Ishikawa (cell line): ENCODE results near the gene KRT9.

ENCODE experiments used
- CEBPB ChIP-seq: IDR thresholded peaks from 2 replicates; pipeline ENCODE4 v1.6.1; 2012
- CREB1 ChIP-seq: IDR thresholded peaks from 2 replicates; pipeline ENCODE4 v1.6.1; 2012; ENCODE audit warnings: low read depth
- EGR1 ChIP-seq: IDR thresholded peaks from 2 replicates; pipeline ENCODE4 v1.6.1; 2012
- EP300 ChIP-seq: IDR thresholded peaks from 2 replicates; pipeline ENCODE4 v1.6.1; 2012; ENCODE audit warnings: borderline replicate concordance
- FOXM1 ChIP-seq: IDR thresholded peaks from 2 replicates; pipeline ENCODE4 v1.6.1; 2012; ENCODE audit warnings: low read depth, borderline replicate concordance
- NFIC ChIP-seq: IDR thresholded peaks from 2 replicates; pipeline ENCODE4 v1.6.1; 2012
- RAD21 ChIP-seq: IDR thresholded peaks from 2 replicates; pipeline ENCODE4 v1.6.1; 2012; ENCODE audit warnings: low read depth
- TAF1 ChIP-seq: IDR thresholded peaks from 2 replicates; pipeline ENCODE4 v1.6.1; 2012; ENCODE audit warnings: low read depth, mild to moderate bottlenecking
- TCF12 ChIP-seq: IDR thresholded peaks from 2 replicates; pipeline ENCODE4 v1.6.1; 2012; ENCODE audit warnings: low read depth
- TEAD4 ChIP-seq: IDR thresholded peaks from 2 replicates; pipeline ENCODE4 v1.6.1; 2012
- YY1 ChIP-seq: IDR thresholded peaks from 2 replicates; pipeline ENCODE4 v1.6.1; 2012; ENCODE audit warnings: low read depth
- ZBTB7A ChIP-seq: IDR thresholded peaks from 2 replicates; pipeline ENCODE4 v1.6.1; 2012; ENCODE audit warnings: low read depth
- TF ChIP-seq, protein P1 (sequence below): IDR thresholded peaks from 2 replicates; pipeline ENCODE4 v1.6.1; 2012
- TF ChIP-seq, protein P2 (sequence below): IDR thresholded peaks from 2 replicates; pipeline ENCODE4 v1.6.1; 2012
- TF ChIP-seq, protein P3 (sequence below): IDR thresholded peaks from 2 replicates; pipeline ENCODE4 v1.6.1; 2012; ENCODE audit warnings: low read depth, mild to moderate bottlenecking

KRT9 gene

DNA sequence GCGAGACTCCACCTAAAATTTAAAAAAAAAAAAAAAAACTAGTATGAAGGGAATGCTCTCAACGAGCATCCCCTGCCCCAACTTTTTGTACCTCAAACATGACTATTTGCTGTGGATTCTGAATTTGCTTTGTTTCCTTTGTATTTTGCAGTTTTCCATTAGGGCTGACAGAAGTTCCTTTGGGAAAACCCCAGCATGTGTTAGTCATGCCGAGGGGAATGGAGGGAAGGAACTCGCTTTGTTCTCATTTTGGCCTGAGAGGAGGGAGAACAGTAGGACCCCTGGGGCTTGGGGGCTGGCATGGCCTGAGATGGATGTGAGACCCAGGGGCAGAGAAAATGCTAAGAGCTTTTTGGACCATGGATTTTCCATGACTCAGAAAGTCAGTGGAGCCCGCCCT is 20.5 kb downstream of the KRT9 start:
- TF ChIP-seq EP300 = no peak
- no peak for TF ChIP-seq NFIC
- TF ChIP-seq, protein P1, sequence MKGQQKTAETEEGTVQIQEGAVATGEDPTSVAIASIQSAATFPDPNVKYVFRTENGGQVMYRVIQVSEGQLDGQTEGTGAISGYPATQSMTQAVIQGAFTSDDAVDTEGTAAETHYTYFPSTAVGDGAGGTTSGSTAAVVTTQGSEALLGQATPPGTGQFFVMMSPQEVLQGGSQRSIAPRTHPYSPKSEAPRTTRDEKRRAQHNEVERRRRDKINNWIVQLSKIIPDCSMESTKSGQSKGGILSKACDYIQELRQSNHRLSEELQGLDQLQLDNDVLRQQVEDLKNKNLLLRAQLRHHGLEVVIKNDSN = no peak
- no peak for TF ChIP-seq CEBPB
- TF ChIP-seq RAD21 = no peak
- no peak for TF ChIP-seq YY1
- TF ChIP-seq TAF1 = no peak
- TF ChIP-seq ZBTB7A = no peak
- no peak for TF ChIP-seq CREB1
- no peak for TF ChIP-seq TEAD4

DNA sequence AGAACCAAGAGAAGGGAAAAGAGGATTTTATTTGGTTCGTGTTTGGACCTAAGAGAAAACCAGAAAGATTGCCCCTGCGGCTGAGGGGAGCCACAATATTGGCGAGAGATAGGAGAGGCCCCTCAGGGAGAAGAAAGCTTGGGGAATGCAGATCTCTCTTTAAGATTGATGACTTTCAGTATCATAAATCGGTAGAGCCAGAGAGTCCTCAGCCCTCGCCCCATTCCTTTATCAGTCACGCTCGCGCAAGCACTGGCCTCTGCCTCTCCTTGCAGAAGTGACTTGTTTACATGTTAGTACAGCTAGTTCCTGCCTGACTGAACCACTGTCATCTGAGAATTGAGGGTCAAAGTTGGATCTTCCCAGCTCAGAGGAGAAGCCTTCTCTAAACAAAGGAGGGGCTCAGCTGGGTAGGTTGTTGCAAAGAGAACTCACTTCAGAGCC is 22.2 kb downstream of the KRT9 start:
- no peak for TF ChIP-seq CREB1
- TF ChIP-seq ZBTB7A = no peak
- no peak for TF ChIP-seq YY1
- no peak for TF ChIP-seq TEAD4
- no peak for TF ChIP-seq EGR1
- no peak for TF ChIP-seq CEBPB
- no peak for TF ChIP-seq EP300
- TF ChIP-seq RAD21 = no peak
- no peak for TF ChIP-seq TAF1
- TF ChIP-seq, protein P1 = no peak
- no peak for TF ChIP-seq FOXM1
- no peak for TF ChIP-seq TCF12
- TF ChIP-seq, protein P2, sequence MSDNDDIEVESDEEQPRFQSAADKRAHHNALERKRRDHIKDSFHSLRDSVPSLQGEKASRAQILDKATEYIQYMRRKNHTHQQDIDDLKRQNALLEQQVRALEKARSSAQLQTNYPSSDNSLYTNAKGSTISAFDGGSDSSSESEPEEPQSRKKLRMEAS = no peak
- TF ChIP-seq, protein P3, sequence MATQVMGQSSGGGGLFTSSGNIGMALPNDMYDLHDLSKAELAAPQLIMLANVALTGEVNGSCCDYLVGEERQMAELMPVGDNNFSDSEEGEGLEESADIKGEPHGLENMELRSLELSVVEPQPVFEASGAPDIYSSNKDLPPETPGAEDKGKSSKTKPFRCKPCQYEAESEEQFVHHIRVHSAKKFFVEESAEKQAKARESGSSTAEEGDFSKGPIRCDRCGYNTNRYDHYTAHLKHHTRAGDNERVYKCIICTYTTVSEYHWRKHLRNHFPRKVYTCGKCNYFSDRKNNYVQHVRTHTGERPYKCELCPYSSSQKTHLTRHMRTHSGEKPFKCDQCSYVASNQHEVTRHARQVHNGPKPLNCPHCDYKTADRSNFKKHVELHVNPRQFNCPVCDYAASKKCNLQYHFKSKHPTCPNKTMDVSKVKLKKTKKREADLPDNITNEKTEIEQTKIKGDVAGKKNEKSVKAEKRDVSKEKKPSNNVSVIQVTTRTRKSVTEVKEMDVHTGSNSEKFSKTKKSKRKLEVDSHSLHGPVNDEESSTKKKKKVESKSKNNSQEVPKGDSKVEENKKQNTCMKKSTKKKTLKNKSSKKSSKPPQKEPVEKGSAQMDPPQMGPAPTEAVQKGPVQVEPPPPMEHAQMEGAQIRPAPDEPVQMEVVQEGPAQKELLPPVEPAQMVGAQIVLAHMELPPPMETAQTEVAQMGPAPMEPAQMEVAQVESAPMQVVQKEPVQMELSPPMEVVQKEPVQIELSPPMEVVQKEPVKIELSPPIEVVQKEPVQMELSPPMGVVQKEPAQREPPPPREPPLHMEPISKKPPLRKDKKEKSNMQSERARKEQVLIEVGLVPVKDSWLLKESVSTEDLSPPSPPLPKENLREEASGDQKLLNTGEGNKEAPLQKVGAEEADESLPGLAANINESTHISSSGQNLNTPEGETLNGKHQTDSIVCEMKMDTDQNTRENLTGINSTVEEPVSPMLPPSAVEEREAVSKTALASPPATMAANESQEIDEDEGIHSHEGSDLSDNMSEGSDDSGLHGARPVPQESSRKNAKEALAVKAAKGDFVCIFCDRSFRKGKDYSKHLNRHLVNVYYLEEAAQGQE = no peak
- no peak for TF ChIP-seq NFIC

DNA sequence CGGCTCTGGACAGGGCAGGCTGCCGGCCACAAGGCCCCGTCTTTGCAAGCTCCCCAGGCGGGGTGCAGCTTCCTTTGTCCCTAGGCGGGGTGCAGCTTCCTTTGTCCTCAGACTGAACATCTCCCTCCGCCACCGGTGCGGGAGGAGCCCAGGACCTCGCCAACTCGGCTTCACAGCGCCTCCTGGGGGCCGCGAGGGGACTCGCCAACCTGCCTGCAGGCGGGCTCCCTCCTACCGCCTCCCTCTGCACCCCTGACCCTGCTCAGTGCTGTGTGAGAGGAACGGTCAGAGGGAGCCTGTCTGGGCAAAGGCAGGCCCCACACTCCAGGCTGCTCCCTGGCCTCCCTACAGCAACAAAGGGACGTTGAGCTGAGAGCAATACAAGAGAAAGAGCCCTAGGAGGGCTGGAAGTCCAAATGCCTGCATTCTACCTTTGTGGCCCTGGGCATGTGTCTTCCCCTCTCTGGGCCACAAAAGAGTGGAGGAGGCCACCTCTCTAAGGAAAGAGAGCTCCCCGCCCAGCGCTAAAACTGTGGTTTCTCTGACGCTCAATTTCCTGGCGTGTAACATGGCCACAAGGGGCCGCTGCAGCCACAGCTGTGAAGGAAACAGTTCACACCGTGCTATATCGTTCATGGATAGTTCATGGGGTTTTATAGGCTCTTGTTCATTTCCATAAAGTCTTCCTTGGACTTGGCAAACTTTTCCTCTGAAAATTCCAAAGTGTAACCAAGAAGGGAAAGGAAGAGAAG is 22.8 kb downstream of the KRT9 start:
- TF ChIP-seq RAD21 = peak; percentile 96
- TF ChIP-seq, protein P1 = no peak
- TF ChIP-seq, protein P2 = peak; percentile 26

DNA sequence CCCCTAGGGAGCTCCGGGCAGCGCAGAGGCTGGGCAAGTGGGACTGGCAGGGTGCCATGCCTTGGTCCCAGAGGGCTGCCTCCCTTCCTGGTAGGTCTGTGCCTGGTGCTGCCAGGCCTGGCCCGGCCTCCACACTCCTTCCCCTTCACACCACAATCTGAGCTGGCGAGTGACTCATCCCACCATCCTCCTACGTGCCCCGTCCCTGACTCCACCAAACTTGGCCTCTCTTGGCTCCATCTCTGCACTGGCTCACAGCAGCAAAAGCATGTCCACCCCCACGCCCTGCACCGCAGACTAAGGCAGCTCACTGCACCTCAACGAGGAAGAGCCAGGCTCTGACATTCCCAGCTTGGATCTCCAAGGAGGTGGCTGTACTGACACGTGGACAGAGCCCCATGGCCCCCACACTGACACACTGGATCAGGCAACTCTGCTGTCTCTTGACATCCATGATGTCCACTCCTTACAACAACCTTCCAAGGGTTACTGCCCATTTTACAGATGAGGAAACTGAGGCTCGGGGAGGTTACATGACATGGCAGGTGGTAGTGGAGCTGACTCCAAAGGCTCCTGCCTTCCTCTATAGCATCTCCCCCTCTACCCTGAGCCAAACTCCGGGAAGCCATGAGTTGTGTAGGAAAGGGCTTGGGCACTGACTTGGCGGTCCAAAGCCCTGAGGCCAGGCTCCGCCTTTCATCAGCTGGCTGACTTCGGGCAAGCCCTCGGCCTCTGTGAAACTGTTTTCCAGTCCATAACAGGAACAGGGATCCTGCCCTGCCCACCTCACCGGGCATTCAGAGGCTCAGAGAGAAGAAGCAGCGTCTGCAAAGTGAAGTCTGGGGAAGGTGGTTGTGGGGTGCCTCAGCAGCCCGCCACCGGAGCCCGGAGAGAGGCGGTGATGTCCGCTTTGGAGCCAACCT is 23.7 kb downstream of the KRT9 start:
- no peak for TF ChIP-seq FOXM1
- TF ChIP-seq TEAD4 = no peak
- TF ChIP-seq CREB1 = no peak
- no peak for TF ChIP-seq YY1
- TF ChIP-seq EGR1 = no peak
- TF ChIP-seq, protein P2 = no peak
- no peak for TF ChIP-seq TAF1
- TF ChIP-seq, protein P3 = no peak
- TF ChIP-seq, protein P1 = no peak
- TF ChIP-seq EP300 = no peak
- TF ChIP-seq NFIC = no peak
- no peak for TF ChIP-seq CEBPB
- TF ChIP-seq TCF12 = no peak
